Dermis microvascular lymphatic vessel endothelial cell (primary cell): ENCODE measurements around the gene MUC20. TPM values are rescaled to one million over a fixed set of nuclear protein-coding genes. Genes with fewer than 3 reads are reported as not detected.
"Not testable (repeated sequence)": the region's sequence is repeated elsewhere in the genome, so short reads cannot be mapped to it uniquely, and the experiment has no call there.

Source experiments
- DNase-seq, 2 donors: peaks; one replicate each; pipeline versions ENCODE4 v3.0.0 to v3.0.0-alpha.2; 2010; ENCODE audit warnings: low read depth in 2 of 2
- total RNA-seq: library from RNA; depleted of rRNA; stranded (reverse); fragments of >200 nt; gene quantifications from 2 replicates; pipeline ENCODE4 v1.2.1, GENCODE V29; 2014

Gene MUC20
- total RNA-seq, 1 donor from 2014 or later: not detected

GRCh38 chr3:195710126-195710905 is 10.5 kb upstream of the MUC20 start:
- not testable (repeated sequence) for DNase-seq

- DNase-seq: not testable (repeated sequence)
These were observed 9.5 kb upstream of the MUC20 start for GRCh38 chr3:195711091-195711812.

GRCh38 chr3:195711813-195712534 is 8.8 kb upstream of the MUC20 start:
- no peak for DNase-seq

GRCh38 chr3:195712535-195712910 is 8.3 kb upstream of the MUC20 start:
- not testable (repeated sequence) for DNase-seq

GRCh38 chr3:195713150-195713549 is 7.6 kb upstream of the MUC20 start:
- peak in 1 of 2 donors; percentile 28 for DNase-seq

GRCh38 chr3:195714380-195715011 is 6.3 kb upstream of the MUC20 start:
- DNase-seq: no peak

- no peak for DNase-seq
These were observed 5.6 kb upstream of the MUC20 start for GRCh38 chr3:195715134-195715533.

- DNase-seq: no peak
These were observed 5.1 kb upstream of the MUC20 start for GRCh38 chr3:195715583-195716266.

GRCh38 chr3:195717416-195717815 is 3.4 kb upstream of the MUC20 start:
- no peak for DNase-seq

- DNase-seq: no peak
These were observed 2.8 kb upstream of the MUC20 start for GRCh38 chr3:195717852-195718476.

- no peak for DNase-seq
These were observed 2.2 kb upstream of the MUC20 start for GRCh38 chr3:195718477-195718984.

- DNase-seq: not testable (repeated sequence)
These were observed 1.1 kb upstream of the MUC20 start for GRCh38 chr3:195719514-195720254.

GRCh38 chr3:195722139-195722995 is 1.6 kb downstream of the MUC20 start:
- DNase-seq: not testable (repeated sequence)

GRCh38 chr3:195722996-195723345 is 2.2 kb downstream of the MUC20 start:
- not testable (repeated sequence) for DNase-seq

GRCh38 chr3:195724363-195724762 is 3.6 kb downstream of the MUC20 start:
- DNase-seq: not testable (repeated sequence)

- DNase-seq: not testable (repeated sequence)
These were observed 5.3 kb downstream of the MUC20 start for GRCh38 chr3:195725916-195726740.

GRCh38 chr3:195727606-195728195 is 6.9 kb downstream of the MUC20 start:
- no peak for DNase-seq
